ENCODE data around the gene CDH23. TPM values are rescaled to one million over a fixed set of nuclear protein-coding genes. Genes with fewer than 3 reads are reported as not detected.
A peak's percentile ranks its signal among the peaks of the same experiment; 100 is the strongest.

CDH23 gene
- total and polyA plus RNA-seq, 9 of the 15 experiments (the other 6 are each of a cell fraction or from before 2014, with no cell fraction given), result 0.18 to 1.2 (median 0.47) TPM

GRCh38 chr10:71797533-71798307, 401.0 kb downstream of the CDH23 start (continued):
- no peak for TF ChIP-seq THAP12 (CRISPR knock-in tag; IDR thresholded peaks at IDR 0.05)
- TF ChIP-seq CBX3 (IDR thresholded peaks at IDR 0.05; ENCODE audit: borderline replicate concordance in 1 of 2, low read length in 2 of 2), result peak in 1 of 2 experiments; percentile 83; a peak in 1 of 3 replicates
- peak; percentile 97 for TF ChIP-seq MGA (IDR thresholded peaks at IDR 0.05)
- no peak for TF ChIP-seq ZNF764 (CRISPR knock-in tag; IDR thresholded peaks at IDR 0.05; ENCODE audit: low read depth)
- TF ChIP-seq ZNF592 (IDR thresholded peaks at IDR 0.05), result peak; percentile 95
- peak; percentile 66 for TF ChIP-seq ZBTB7A (IDR thresholded peaks at IDR 0.05; ENCODE audit: borderline replicate concordance, control insufficient read depth, low read depth, low read length)
- 0 out of 2 replicates have a peak, but pooled peaks have one; percentile 38 for TF ChIP-seq ZNF717 (CRISPR knock-in tag; IDR thresholded peaks at IDR 0.05)
- TF ChIP-seq LARP7 (IDR thresholded peaks at IDR 0.05), result no peak
